ENCODE measurements around the gene IVD. TPM values are rescaled to one million over a fixed set of nuclear protein-coding genes. Genes with fewer than 3 reads are reported as not detected.

Gene IVD
- total and polyA plus RNA-seq, 2 donors from 2014 or later: 76.9 to 83.0 TPM

GRCh38 chr15:40456738-40457137 lies 51.1 kb downstream of the IVD start:
- H3K4me1 ChIP-seq (ENCODE audit: control insufficient read depth in 2 of 3, insufficient read depth in 2 of 3, low read depth in 1 of 3, low read length in 3 of 3): peaks cover 0 to 25% (median 21%) of the 10 kb centered on the region in 3 donors
- no peaks in the 10 kb centered on the region for H3K27me3 ChIP-seq (ENCODE audit: control insufficient read depth, insufficient read depth, low read length)
- H3K9me3 ChIP-seq (ENCODE audit: control insufficient read depth in 2 of 3, insufficient read depth in 1 of 3, low read length in 3 of 3): no peaks in the 10 kb centered on the region
- intact Hi-C loops (cut with DNase I): no loop called here
- no peak for TF ChIP-seq CTCF (IDR thresholded peaks at IDR 0.05; ENCODE audit: borderline replicate concordance, extremely low read depth, insufficient read depth)
- no peak overlapping the region for H3K4me3 ChIP-seq (ENCODE audit: low read length in 3 of 3)
- DNase-seq (peak in 1 of 5 donors; percentile 38), FAIRE-seq (no peak)
- peaks cover 0 to 15% (median 4%) of the 10 kb centered on the region in 3 donors for H3K36me3 ChIP-seq (ENCODE audit: control insufficient read depth in 2 of 3, insufficient read depth in 3 of 3, low read length in 3 of 3)
- H3K27ac ChIP-seq (ENCODE audit: low read depth in 2 of 2, low read length in 2 of 2): no peak overlapping the region
- no peak overlapping the region for H3K9ac ChIP-seq (ENCODE audit: low read length in 3 of 3)

GRCh38 chr15:40458495-40459371 lies 53.1 kb downstream of the IVD start:
- DNase-seq (peak in 1 of 5 donors; percentile 76), FAIRE-seq (no peak)
- Histone ChIP-seq H3K4me1 (ENCODE audit: control insufficient read depth in 2 of 3, insufficient read depth in 2 of 3, low read depth in 1 of 3, low read length in 3 of 3) (peaks cover 0 to 16% (median 15%) of the 10 kb centered on the region in 3 donors), H3K27ac (ENCODE audit: low read depth in 2 of 2, low read length in 2 of 2) (no peak overlapping the region), H3K9ac (ENCODE audit: low read length in 3 of 3) (no peak overlapping the region), H3K27me3 (ENCODE audit: control insufficient read depth, insufficient read depth, low read length) (no peaks in the 10 kb centered on the region), H3K36me3 (ENCODE audit: control insufficient read depth in 2 of 3, insufficient read depth in 3 of 3, low read length in 3 of 3) (peaks cover 0 to 19% (median 4%) of the 10 kb centered on the region in 3 donors), H3K4me3 (ENCODE audit: low read length in 3 of 3) (no peak overlapping the region), H3K9me3 (ENCODE audit: control insufficient read depth in 2 of 3, insufficient read depth in 1 of 3, low read length in 3 of 3) (no peaks in the 10 kb centered on the region)
- no peak for TF ChIP-seq CTCF (IDR thresholded peaks at IDR 0.05; ENCODE audit: borderline replicate concordance, extremely low read depth, insufficient read depth)
- intact Hi-C loops (cut with DNase I): no loop called here

GRCh38 chr15:40459391-40460015 lies 53.9 kb downstream of the IVD start:
- intact Hi-C loops (cut with DNase I): no loop called here
- no peak overlapping the region for H3K9ac ChIP-seq (ENCODE audit: low read length in 3 of 3)
- peaks cover 0 to 20% (median 7%) of the 10 kb centered on the region in 3 donors for H3K36me3 ChIP-seq (ENCODE audit: control insufficient read depth in 2 of 3, insufficient read depth in 3 of 3, low read length in 3 of 3)
- no peak overlapping the region for H3K27ac ChIP-seq (ENCODE audit: low read depth in 2 of 2, low read length in 2 of 2)
- H3K4me1 ChIP-seq (ENCODE audit: control insufficient read depth in 2 of 3, insufficient read depth in 2 of 3, low read depth in 1 of 3, low read length in 3 of 3): peaks cover 0 to 16% (median 15%) of the 10 kb centered on the region in 3 donors
- peak in 1 of 5 donors; percentile 55 for DNase-seq
- H3K27me3 ChIP-seq (ENCODE audit: control insufficient read depth, insufficient read depth, low read length): no peaks in the 10 kb centered on the region
- no peak for FAIRE-seq
- H3K4me3 ChIP-seq (ENCODE audit: low read length in 3 of 3): no peak overlapping the region
- TF ChIP-seq CTCF (IDR thresholded peaks at IDR 0.05; ENCODE audit: borderline replicate concordance, extremely low read depth, insufficient read depth): no peak
- H3K9me3 ChIP-seq (ENCODE audit: control insufficient read depth in 2 of 3, insufficient read depth in 1 of 3, low read length in 3 of 3): no peaks in the 10 kb centered on the region
